Stimulated activated CD4-positive, alpha-beta T cell treated with anti-CD3 and anti-CD28 coated beads, Interleukin-4, amount 100 ng/mL, for 48 hours (primary cell): ENCODE measurements around the gene LARGE2.
"Not testable (repeated sequence)": the region's sequence is repeated elsewhere in the genome, so short reads cannot be mapped to it uniquely, and the experiment has no call there.

Experiments
- DNase-seq, 2 donors: peaks; one replicate each; pipeline ENCODE4 v3.0.0-alpha.2; 2020; ENCODE audit warnings: low read depth in 2 of 2

The LARGE2 gene

DNA sequence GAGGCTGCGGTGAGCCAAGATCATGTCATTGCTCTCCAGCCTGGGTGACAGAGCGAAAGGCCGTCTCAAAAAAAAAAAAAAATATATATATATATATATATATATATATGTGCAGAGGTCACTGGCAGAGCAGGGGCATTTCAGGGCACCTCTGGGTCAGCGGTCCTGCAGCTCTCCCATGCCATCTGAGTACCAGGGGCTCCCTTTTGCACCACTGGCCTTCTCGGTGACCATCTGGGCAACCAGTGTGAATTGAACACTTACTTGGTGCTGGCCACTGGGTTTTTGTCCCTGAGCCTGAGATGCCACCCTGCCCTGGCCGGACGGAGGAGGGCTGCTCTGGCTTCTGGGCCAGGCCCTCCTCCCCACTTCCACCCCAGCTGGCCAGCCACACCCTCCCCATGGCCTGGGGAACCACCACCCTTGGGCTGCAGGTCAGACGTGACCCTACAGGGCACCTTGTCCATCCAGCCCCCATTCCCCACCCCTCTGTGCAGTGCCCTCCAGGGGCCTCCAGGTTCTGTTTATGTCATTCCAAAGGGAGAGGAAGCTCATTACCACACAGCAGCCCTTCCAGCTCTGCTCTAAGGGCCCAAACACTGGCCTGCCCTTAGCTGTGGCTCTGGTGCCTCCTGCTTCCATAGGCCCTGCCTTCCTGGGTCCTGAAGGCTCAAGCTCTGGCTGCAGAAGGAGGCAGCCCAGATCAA lies 26.8 kb upstream of the LARGE2 start:
- DNase-seq: no peak

DNA sequence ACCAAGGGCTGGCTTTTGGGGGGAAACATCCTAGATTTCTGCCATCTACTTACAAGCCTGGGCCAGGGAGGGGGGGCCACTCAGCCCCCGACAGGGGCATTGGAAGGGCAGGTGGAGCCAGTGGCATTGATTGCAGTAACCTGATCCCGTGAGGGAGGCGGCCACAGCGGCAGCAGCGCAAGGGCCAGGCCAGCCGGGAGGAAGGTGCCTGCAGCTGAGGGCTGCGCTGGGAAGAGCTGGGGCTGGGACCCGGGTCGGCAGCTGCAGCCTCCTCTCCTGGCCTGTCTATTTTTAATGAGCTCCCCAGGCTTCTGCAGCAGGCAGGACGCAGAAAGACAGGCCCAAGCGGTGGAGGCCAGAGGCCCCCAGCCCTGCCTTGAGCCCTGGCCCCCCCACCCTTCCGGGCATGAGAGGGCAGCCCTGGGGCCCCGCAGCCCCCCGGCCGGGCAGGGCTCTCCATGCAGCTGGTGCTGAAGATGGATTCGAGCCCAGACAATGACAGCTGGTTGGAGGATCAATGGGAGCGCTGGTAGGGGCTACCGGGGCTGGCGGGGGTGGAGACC lies 26.0 kb upstream of the LARGE2 start:
- no peak for DNase-seq

DNA sequence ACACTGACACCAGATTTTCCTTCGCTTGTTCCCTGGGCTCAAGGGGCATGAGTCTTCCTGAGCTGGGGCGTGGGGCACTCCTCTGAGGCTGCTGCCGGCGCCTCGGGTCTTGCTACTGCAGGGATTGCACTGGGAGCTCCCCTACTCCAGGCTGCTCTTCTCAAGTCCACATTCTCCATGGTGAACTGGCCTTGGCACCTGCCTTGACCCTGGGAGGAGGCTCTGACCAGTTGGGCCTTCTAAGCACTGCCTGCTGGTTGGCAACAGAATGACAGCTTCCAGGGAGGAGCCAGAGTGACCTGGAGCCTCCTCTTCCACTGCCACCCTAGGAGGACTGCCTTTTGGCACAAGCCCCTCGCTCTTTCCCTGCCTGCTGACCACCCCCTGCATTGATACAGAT lies 24.9 kb upstream of the LARGE2 start:
- no peak for DNase-seq

DNA sequence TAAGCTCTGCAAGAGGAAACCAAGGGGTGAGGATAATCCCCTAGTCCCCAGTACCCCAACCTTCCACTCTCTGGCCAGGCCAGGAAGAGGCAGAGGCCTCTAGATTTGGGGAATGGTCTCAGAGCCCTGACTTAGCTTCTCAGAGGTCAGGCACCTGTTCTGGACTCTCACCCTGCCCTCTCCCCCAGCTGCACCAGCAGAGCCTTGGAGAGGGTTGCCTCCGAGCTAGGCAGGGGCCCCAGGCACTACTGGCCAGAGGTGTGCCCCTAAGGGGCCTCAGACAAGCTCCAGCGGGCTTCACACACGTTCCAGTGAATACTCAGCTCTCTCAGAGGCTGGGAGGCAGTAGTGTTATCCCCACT lies 23.4 kb upstream of the LARGE2 start:
- no peak for DNase-seq

DNA sequence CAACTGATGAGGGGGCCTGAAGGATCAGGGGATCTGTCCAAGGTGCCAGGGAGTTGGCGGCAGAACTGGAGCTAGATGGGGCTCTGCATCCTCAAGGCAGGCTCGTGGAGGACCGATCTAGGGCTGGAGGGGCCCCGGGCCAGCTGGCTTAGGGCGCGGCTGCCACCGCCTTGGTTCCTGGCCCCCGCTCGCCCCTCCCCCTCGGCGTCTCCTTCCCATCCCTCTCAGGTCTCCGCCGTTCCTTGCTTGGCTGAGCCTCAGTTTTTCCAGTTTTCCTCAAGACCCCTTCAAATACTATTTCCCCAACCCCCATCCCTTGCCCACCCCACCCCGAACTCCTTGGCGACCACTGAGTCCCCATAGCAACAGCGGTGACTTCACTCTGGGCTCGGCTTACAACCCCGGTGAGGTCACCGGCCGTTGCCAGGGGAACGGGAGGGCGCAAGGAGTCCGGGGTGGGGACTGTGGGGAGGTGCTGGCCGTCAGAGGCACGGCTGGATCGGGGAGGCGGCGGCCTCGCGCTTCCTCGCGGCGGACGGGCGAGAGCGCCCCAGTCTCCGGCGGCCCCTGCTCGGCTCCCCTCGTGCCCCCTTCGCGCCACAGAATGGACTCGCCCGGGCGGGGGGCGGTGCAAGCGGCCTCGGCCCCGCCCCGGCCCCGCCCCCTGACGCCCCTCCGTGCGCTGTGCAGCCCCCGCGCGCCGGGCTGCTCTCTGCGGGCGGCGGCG lies 22.8 kb upstream of the LARGE2 start:
- peak; percentile 48 to 56 for DNase-seq

DNA sequence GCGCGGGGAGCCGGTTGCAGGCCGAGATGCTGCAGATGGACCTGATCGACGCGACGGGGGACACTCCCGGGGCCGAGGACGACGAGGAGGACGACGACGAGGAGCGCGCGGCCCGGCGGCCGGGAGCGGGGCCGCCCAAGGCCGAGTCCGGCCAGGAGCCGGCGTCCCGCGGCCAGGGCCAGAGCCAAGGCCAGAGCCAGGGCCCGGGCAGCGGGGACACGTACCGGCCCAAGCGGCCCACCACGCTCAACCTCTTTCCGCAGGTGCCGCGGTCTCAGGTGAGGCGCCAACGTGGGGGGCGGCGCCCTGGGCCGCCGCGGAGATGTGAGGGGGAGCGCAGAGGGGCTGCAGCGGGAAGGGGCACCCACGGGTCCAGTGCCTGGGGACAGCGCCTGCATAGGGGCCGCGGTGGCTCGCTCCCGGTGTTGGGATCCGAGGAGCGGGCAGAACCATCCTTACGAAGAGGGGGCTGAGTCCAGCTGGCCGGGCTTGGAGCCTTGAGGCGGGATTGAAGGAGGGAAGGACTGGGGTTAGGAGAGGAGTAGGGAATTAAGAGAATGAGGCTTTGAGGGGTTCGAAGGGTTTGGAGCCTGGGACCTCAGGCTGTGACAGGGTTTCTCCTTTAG lies 22.2 kb upstream of the LARGE2 start:
- not testable (repeated sequence) for DNase-seq

DNA sequence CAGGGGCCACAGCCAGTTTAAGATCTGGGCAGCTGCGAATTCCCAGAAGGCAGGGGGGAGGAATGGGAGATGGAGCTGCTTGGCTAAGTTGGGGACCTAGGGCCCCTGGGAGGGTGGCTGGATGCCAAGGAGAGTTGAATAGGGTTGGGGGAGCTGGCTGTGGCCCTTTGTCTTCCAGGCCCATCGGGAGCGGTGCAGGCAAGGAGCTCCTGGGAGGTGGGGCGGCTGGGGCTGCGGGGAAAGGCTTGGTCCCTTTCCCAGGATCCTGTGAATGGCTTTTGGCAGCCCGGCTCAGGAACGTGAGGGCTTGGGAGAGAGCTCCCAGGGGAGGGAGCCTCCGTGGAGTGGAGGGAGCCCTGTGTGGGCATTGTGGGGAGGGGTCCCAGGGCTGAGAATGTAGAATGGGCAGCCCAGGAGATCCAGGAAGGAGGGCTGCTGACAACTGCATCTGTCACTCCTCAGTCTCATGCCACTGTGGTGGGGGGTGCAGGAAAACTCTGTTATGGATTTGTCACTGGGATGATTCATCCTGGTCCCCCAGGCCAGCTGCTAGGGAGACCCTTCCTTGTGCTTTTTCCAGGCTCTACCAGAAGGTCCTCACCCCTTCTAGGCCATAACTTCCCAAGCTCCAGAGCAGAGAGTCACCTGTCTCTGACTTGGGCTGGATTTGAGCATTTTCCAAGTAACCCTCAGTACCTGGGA lies 21.4 kb upstream of the LARGE2 start:
- no peak for DNase-seq

DNA sequence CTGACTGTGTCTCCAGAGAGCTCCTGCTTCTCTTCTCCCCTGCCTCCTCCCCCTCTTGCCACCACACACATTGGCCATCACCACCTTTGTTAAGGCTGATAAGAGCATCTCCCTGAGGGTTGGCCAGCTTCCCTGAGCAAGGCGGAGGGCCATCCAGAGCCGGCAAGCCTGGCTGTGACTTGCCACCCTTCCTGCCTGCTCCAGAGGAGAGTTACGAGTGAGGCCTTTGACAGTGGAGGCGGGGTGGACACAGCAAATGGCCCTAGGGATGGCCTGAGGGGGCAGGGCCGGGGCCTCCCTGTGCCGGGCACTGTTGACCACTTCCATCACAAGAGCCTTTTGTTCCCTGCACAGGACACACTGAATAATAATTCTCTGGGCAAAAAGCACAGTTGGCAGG lies 20.8 kb upstream of the LARGE2 start:
- no peak for DNase-seq

DNA sequence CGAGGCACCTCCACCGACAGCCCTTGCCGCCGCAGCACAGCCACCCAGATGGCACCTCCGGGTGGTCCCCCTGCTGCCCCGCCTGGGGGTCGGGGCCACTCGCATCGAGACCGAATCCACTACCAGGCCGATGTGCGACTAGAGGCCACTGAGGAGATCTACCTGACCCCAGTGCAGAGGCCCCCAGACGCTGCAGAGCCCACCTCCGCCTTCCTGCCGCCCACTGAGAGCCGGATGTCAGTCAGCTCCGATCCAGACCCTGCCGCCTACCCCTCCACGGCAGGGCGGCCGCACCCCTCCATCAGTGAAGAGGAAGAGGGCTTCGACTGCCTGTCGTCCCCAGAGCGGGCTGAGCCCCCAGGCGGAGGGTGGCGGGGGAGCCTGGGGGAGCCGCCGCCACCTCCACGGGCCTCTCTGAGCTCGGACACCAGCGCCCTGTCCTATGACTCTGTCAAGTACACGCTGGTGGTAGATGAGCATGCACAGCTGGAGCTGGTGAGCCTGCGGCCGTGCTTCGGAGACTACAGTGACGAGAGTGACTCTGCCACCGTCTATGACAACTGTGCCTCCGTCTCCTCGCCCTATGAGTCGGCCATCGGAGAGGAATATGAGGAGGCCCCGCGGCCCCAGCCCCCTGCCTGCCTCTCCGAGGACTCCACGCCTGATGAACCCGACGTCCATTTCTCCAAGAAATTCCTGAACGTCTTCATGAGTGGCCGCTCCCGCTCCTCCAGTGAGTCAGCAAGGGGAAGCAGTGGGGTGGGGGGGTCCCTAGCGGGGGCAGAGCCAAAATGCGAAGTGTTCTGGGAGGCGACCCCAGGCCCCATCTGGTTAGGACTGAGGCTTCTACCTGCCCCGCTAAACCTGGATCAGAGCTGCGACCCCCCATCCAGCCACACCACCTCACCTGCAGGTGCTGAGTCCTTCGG lies 19.7 kb upstream of the LARGE2 start:
- DNase-seq: no peak

DNA sequence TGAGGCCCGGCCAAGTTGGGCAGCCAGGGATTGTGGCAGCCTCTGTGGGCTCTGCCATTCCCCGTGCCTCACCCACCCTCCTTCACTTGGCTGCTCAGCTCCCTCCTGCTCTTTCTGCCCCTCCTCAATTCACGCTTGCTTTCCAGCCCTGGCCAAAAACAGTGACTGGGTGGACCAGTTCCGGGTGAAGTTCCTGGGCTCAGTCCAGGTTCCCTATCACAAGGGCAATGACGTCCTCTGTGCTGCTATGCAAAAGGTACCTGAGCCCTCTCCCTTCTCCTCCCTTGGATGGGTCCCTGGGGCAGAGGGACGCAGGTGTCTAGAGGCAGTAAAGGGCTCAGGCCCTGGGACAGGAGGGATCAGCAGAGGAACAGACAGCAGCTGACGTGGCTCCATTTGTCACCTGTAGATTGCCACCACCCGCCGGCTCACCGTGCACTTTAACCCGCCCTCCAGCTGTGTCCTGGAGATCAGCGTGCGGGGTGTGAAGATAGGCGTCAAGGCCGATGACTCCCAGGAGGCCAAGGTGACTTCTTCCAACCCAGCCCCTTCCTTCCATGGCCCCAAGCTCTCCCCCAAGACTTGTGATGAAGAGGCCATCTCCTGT lies 18.0 kb upstream of the LARGE2 start:
- no peak for DNase-seq

DNA sequence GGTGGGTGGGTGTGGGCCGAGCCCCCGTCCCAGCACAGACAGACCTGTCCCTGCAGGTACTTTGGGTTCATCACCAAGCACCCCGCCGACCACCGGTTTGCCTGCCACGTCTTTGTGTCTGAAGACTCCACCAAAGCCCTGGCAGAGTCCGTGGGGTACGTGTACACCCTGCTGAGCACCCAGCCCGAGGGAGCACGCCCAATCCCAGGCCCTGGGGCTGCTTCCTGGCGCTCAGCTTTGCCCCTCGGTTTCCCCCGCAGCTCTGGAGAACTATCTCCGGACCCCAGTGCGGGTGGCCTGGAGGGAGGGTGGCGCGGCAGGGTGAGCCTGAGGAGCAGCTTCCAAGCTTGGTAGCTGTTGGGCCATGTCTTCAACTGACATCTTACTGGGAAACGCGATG lies 17.4 kb upstream of the LARGE2 start:
- DNase-seq: no peak

DNA sequence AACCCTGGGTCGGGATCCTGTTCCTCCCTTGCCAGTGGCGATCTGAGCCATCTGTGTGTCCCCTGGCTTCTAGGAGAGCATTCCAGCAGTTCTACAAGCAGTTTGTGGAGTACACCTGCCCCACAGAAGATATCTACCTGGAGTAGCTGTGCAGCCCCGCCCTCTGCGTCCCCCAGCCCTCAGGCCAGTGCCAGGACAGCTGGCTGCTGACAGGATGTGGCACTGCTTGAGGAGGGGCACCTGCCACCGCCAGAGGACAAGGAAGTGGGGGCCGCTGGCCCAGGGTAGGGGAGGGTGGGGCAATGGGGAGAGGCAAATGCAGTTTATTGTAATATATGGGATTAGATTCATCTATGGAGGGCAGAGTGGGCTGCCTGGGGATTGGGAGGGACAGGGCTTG lies 16.9 kb upstream of the LARGE2 start:
- DNase-seq: not testable (repeated sequence)

DNA sequence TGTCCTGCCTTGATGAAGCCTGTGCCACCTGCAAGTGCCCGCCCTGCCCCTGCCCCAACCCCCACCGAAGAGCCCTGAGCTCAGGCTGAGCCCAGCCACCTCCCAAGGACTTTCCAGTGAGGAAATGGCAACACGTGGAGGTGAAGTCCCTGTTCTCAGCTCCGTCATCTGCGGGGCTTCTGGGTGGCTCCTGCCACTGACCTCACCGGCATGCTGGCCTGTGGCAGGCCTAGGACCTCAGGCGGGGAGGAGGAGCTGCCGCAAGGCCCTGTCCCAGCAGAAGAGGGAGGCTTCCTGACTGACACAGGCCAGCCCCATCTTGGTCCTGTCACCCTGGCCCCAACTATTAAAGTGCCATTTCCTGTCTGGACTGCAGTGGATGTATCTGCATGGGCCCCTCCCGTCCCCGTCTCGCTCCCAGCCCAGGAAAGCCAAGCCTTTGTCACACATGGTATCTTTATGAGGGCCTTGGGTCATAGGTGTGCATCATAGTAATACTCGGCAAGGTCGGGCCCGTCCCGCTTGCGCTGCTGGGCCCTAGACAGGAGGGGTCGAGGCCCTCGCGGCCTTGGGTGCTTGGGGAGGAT lies 16.3 kb upstream of the LARGE2 start:
- DNase-seq: no peak

DNA sequence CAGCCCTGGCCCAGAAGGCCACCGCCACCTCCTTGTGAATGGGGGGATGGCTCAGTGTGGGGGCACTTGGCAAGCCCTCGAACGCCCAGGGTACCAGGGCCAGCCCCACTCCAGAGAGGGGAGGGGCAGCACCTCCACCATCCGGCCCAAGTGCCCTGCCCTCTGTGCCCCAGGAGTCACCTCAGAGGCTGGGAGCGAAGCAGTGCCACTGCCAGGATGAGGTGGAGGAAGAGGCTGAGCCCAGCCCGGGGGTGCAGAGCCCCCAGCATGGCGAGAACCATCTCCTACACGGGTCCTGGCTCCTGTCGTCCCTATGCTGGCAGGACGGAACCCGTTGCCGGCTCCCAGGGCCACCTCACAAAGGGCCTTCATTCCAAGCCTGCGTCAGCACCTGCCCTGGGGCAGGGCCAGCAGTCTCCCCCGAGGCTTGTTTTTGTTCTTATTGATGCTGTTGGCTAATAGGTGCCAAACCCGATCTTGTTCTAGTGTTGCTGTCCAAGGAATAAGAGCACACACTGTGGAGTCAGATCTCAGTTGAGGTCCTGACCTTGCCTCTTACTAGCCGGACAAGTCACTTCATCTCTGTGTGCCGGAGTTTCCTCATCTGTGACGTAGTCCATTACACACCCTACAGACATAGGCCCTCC lies 15.4 kb upstream of the LARGE2 start, which contains the start of gene FREY1:
Gene FREY1 (minus strand): TSS at position 307 of the 647 bp plus-strand sequence. CDS start 26 bp downstream, at position 281.
- no peak for DNase-seq

DNA sequence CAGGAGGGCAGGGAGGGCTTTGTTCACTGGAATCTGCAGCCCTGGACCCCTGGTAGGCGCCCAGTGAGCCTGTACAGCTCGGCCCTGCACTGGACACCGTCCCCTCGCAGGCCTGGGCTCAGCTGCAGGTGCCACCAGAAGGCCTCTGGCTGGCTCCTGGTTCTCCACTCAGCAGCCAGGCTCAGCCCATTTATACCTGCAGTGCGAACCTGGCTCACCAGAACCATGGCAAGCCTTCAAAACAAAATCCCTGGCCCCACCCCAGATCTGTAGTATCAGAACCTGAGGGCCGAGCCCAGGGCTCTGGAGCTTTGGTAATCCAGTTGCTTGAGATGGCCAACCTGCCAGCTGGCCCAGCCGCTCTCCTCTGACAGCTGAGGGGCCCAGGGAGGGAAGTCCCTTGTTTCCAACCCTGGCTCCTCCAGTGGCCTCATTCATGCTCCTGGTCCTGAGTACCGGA lies 14.5 kb upstream of the LARGE2 start:
- DNase-seq: no peak

DNA sequence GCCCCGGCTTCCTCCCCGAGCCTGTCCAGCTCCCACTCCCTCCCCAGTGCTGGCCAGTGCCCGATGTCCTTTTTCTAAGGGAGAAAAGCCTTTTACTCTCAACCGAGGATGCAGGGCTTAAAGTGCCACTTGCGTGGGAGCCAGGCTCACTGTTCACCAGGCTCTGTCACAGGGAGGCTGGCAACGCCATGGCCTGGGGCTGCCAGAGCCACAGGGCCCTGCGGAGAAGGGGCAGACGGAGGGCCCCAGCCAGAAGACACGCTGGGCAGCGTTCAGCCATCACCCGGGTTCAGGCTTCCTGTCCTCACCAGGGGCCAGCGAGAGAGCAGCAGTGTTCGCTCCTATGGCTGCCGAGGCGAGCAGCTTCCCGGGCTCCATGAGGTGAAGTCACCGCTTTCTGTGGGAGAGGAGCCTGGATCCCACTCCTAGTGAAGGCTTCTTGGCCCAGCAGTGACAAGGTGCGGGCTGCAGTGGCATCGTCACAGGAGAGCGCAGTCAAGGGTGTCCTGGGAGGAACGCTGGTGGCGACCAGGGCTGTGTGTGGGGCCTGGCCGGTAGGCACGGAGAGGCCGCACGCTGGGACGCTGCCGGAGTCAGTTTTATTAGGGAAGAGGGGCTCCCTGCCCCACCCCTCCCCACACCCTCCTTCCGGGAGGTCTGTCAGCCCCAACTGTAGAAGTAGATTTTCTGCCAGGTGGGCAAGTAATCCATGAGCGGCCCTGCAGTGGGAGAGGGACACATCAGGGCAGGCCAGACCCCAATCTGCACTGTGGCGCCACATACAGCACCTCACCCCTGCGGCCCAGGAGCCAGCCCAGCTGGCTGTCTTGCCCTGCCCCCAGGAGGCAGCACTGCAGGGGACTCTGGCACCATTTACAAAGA lies 12.6 kb upstream of the LARGE2 start:
- no peak for DNase-seq

DNA sequence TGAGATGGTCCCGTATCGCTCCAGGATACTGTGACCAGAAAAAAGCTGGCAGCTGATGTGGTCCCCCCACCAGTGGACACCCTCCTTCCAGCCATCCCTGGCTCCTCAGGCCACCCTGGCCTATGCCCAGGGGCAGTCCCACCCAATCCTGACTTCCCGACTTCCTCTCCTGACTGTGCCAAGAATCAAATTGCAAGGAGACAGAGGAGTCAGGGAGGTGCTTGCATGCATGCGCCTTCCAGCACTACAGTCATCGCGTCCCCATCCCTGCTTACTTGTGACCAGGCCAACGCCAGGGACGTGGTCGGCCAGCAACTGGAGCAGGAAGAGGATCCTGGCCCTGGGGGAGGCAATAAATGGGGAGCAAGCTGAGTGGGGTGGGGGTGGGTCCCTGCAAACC lies 11.8 kb upstream of the LARGE2 start:
- no peak for DNase-seq

DNA sequence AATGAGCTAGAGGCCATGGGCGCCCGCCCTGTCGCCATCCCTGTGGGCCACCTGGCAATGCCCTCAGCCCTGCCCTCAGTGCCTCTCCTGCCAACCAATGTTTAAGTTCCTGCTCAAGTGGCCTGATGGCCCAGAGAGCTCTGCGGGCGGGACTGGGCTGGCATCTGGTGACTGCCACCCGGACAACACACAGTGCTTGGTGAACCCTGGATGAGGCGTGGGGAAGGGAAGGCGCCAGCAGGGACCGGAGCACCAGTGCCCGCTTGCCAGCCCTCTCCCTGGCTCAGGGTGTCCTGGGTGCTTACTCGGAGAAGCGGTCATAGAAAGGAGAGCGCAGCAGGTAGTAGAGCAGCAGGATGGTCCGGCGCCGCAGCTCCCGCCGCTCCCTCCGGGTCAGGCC lies 8.9 kb upstream of the LARGE2 start:
- DNase-seq: no peak
